Subcutaneous adipose tissue (tissue), 4 donors: ENCODE data around the gene TIAM1. TPM values are rescaled to one million over a fixed set of nuclear protein-coding genes. Genes with fewer than 3 reads are reported as not detected.

Experiments
- total RNA-seq, 4 donors: library from RNA; depleted of rRNA; stranded (reverse); fragments of >200 nt; gene quantifications; one replicate each; pipeline ENCODE4 v1.1.0, GENCODE V29; 2016
- TF ChIP-seq, protein P1 (sequence below): fragments of 450-650 bp; IDR thresholded peaks from one replicate; pipeline ENCODE4 v1.5.1; 2016; ENCODE audit warnings: low read depth, mild to moderate bottlenecking, control low read depth, antibody characterized with exemption, moderate library complexity

Gene TIAM1
- total RNA-seq, 4 donors from 2014 or later = 5.1 to 27.4 (median 14.7) TPM

DNA sequence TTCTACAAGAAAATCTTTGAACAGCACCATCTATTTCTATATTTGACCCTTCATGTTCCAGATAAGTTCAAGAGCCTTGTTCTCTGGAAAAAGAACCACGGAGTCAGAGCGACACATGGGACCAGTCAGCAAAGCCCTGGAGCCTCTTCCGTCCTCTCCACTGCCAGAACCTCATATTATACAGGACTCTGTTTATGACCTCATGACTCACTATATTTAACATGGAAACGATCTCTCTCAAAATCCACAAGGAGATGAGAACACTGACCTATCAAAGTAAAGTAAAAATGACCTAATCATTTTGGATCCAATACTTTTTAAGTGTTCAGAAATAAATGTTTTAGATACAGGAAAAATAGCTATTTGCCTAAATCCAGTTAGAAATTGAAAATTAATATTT lies 181.2 kb downstream of the TIAM1 start:
- TF ChIP-seq, protein P1, sequence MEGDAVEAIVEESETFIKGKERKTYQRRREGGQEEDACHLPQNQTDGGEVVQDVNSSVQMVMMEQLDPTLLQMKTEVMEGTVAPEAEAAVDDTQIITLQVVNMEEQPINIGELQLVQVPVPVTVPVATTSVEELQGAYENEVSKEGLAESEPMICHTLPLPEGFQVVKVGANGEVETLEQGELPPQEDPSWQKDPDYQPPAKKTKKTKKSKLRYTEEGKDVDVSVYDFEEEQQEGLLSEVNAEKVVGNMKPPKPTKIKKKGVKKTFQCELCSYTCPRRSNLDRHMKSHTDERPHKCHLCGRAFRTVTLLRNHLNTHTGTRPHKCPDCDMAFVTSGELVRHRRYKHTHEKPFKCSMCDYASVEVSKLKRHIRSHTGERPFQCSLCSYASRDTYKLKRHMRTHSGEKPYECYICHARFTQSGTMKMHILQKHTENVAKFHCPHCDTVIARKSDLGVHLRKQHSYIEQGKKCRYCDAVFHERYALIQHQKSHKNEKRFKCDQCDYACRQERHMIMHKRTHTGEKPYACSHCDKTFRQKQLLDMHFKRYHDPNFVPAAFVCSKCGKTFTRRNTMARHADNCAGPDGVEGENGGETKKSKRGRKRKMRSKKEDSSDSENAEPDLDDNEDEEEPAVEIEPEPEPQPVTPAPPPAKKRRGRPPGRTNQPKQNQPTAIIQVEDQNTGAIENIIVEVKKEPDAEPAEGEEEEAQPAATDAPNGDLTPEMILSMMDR = no peak

DNA sequence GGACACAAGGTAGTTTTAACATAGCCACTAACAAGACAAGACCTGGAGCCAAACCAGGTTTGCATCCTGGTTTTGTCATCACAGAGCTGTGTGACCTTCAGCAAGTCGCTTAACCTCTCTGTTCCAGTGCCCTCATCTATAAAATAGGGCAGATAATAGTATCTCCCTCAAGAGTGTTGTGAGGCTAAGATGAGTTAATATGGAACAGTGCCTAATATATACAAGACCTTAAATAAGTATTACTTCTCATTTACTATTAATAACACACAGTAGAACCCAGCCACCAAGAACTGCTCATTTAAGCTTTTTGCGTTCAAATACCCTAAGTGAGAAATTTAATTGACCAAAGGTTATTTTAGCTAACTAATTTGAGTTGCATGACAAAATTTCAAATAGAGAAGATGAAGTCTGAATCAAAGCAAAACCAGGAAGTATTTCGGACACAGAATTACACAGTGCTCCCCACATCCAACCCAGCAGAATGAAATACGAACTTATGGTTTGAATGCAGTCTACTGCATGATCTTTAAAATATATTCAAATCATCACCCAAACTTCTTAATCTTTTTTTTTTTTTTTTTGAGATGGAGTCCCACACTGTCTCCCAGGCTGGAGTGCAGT lies 181.9 kb downstream of the TIAM1 start:
- TF ChIP-seq, protein P1 = no peak

DNA sequence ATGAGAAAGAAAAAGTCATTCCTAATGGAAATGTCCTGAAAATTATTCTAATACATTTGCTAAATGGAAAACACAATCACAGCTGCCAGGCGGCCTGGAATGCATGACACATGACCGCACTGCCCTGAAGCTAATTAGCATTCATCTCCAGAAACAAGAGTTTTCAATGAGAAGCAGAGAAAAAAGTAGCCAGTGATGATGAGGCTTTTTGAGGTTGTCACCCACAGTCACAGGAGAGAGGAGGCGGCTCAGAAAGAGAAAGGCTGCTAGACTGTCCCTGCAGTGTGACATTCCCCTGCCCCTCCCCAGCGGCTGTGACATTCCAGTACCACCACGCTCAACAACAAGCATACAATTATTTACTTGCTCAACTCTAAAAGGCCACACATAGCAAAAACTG lies 182.9 kb downstream of the TIAM1 start:
- TF ChIP-seq, protein P1 = no peak

DNA sequence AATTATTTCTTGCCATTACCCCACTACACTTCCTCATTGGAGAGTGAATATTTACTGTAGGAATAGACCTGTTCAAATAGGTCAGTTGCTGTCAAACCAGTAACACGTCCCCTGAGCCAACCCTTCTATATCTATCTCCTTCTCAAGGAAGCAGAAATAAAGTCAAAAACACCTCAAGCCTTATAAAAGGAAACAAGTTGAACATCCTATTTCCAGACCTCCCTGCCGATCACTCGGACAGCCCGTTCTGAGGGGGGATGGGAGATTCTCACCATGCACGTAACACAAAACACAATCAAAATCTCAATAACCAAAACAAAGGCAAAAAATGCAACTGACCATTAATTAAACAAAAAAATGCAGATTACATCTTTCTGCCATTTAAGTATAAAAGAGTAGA lies 184.3 kb downstream of the TIAM1 start:
- TF ChIP-seq, protein P1 = no peak

DNA sequence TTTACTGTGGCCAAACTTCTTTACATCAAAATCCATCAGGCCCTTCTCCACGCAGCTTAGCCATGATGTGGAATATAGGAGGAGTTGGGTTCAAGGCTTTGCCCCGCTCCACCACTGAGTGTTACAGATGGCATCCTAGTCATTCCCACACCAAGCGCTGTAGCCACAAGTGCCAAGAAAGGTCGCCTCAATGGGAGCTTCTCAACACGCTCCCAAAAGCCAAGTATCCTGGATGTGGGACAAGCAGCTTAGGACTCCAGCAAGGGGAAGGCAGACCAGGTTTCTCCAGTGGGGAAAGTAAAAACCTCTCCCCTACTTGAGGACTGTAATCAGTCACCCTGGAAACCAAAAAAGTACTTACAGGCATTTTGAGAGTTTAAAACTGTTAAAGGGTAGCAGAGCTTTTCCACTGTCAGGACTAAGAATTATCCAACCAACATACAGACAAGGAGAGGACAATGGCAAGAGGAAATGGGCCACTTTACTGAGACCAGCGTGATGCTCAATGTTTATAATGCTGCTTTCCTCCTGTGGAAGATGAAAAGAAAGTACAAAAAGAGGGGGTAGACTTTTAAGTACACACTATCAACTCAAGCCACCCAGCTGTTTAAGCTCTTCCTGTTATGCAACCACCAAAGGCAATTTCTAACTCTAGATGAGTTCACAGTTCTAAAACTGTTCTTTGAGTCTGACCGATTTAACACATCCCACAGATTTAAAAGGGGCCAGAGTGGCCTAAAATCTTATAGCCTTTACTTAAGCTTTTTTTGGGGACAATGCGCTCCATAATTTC lies 185.1 kb downstream of the TIAM1 start:
- TF ChIP-seq, protein P1 = no peak

DNA sequence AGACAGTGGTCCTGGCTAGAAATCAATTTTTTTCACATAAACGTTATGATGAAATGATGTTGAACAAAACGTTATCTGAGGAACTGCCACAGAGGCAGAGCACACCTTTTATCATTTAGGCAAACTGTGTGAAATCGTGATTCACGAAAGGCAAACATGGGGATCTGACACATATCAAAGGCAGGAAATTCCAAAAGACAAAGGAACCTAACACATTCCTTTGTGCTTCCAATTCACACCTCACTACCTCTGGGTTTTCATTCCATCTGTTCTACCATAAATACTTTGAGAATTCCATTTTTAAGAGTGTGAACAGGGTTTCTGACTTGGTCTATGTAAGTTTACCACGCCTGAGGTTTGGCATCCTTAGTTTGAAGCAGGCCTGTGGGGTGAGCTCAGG lies 186.3 kb downstream of the TIAM1 start:
- TF ChIP-seq, protein P1 = no peak

- TF ChIP-seq, protein P1 = no peak
Measured at GRCh38 chr21:31156662-31157061, 187.4 kb downstream of the TIAM1 start.
